ENCODE data around the gene STAT5A. TPM values are rescaled to one million over a fixed set of nuclear protein-coding genes. Genes with fewer than 3 reads are reported as not detected.
"Not testable (repeated sequence)": the region's sequence is repeated elsewhere in the genome, so short reads cannot be mapped to it uniquely, and the experiment has no call there.

STAT5A gene
- total RNA-seq, 1 donor from 2014 or later: 105 TPM

DNA sequence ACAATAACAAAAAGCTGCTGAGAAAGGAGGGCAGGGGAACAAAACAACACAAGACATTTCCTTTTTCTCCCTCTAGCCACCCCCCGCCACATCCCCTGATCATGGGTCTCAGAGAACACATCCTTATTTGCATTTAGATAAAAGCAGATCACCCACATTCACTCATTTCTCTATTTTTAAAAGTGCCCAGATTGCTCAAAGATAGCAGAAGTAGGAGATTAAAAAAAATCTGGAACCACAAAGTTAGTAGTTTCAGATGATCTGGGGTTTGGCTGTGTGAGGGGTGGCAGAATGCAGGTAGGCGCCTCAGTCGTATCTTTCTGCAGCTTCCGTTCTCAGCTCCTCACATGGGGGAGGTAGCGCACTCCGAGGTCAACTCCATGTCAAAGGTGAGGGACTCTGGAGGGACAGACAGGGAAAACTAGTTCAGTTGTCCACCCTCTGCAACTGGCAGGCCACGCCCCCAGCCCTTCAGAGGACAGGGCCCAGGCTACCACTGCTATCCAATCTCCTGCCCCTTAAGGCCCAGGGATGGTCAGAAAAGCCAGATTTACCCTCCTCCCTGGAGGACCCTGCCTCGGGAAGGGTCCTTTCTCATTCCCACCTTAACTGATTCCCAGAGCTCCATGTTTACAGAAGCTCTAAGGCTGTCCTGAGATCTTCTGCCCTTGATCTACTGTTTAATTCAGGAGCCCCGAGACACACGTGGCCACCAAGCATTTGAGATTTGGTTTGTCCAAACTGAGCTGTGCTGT is 27.3 kb downstream of the STAT5A start:
- H3K27ac ChIP-seq: no peak overlapping the region
- no peak for DNase-seq (ENCODE audit: low spot score in 2 of 2)
- no peaks in the 10 kb centered on the region for H3K27me3 ChIP-seq
- H3K4me3 ChIP-seq: no peak overlapping the region
- H3K9me3 ChIP-seq: no peaks in the 10 kb centered on the region
- intact Hi-C loops (cut with DNase I): no loop called here
- peaks cover 49 to 88% of the 10 kb centered on the region in 2 donors for H3K36me3 ChIP-seq
- H3K4me1 ChIP-seq: peaks cover 0 to 17% of the 10 kb centered on the region in 2 donors
- TF ChIP-seq, protein P1, sequence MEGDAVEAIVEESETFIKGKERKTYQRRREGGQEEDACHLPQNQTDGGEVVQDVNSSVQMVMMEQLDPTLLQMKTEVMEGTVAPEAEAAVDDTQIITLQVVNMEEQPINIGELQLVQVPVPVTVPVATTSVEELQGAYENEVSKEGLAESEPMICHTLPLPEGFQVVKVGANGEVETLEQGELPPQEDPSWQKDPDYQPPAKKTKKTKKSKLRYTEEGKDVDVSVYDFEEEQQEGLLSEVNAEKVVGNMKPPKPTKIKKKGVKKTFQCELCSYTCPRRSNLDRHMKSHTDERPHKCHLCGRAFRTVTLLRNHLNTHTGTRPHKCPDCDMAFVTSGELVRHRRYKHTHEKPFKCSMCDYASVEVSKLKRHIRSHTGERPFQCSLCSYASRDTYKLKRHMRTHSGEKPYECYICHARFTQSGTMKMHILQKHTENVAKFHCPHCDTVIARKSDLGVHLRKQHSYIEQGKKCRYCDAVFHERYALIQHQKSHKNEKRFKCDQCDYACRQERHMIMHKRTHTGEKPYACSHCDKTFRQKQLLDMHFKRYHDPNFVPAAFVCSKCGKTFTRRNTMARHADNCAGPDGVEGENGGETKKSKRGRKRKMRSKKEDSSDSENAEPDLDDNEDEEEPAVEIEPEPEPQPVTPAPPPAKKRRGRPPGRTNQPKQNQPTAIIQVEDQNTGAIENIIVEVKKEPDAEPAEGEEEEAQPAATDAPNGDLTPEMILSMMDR (IDR thresholded peaks at IDR 0.05): no peak

DNA sequence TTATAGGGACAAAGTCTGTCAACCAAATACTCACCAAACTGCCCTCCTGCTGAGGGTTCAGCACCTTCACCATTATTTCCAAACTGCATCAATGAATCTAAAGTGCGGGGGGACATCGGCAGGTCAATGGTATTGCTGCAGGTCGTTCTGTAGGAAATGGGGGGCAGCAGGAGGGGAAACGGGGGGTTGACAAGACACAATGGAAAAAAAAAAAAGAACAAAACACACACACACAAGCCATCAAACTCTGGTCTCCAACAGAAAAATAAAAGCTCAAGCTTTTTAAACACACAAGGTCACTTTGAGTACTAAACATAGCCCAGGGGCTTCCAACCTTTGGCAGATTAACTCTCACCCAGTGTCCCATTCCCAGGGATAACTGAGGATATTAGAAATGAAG is 28.5 kb downstream of the STAT5A start:
- H3K27ac ChIP-seq: no peak overlapping the region
- TF ChIP-seq, protein P1 (IDR thresholded peaks at IDR 0.05): no peak
- H3K9me3 ChIP-seq: no peaks in the 10 kb centered on the region
- DNase-seq (ENCODE audit: low spot score in 2 of 2): no peak
- intact Hi-C loops (cut with DNase I): no loop called here
- peaks cover 55 to 92% of the 10 kb centered on the region in 2 donors for H3K36me3 ChIP-seq
- H3K4me3 ChIP-seq: no peak overlapping the region
- peaks cover 0 to 11% of the 10 kb centered on the region in 2 donors for H3K4me1 ChIP-seq
- no peaks in the 10 kb centered on the region for H3K27me3 ChIP-seq

DNA sequence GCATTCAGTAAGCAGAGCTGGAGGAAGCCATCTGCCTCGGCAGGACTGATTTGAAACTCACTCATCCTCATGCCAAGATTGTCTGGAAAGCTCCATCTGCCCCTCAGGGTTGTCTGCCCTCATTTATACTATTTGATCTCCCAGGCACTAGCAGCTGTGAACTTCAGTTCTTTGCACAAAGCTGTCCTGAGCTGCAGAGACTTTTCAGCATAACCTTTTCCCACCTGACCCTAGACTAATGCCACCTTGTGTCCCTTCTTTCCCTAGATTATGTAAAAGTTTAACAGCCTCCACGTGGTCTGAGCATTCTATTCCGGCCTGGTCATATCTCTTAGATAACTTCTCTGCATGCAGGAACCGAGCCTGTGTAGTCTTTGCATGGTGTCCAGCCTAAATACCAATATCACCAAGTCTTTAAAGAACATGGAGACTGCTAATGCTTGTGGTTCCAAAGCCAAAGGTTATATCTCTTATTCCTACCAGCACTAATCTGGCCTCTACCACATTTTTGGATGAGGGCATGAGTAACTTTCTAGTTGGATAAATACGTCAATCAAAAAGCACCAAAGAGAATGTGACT is 29.1 kb downstream of the STAT5A start:
- DNase-seq (ENCODE audit: low spot score in 2 of 2): no peak
- Histone ChIP-seq H3K27me3 (no peaks in the 10 kb centered on the region), H3K27ac (no peak overlapping the region), H3K4me3 (no peak overlapping the region), H3K9me3 (no peaks in the 10 kb centered on the region), H3K4me1 (peaks cover 0 to 5% of the 10 kb centered on the region in 2 donors), H3K36me3 (peaks cover 61 to 98% of the 10 kb centered on the region in 2 donors)
- intact Hi-C loops (cut with DNase I): no loop called here
- TF ChIP-seq, protein P1 (IDR thresholded peaks at IDR 0.05): no peak

DNA sequence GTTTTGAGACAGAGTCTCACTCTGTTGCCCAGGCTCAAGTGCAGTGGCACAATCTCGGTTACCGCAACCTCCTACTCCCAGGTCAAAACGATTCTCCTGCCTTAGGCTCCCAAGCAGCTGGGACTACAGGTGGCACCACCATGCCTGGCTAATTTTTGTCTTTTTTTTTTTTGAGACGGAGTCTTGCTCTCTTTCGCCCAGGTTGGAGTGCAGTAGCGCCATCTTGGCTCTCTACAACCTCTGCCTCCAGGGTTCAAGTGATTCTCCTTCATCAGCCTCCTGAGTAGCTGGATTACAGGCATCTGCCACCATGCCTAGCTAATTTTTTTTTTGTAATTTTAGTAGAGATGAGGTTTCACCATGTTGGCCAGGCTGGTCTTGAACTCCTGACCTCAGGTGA is 29.7 kb downstream of the STAT5A start:
- H3K9me3 ChIP-seq; DNase-seq (ENCODE audit: low spot score in 2 of 2); H3K27me3 ChIP-seq; H3K4me3 ChIP-seq; H3K4me1 ChIP-seq; H3K27ac ChIP-seq; intact Hi-C loops (cut with DNase I): not testable (repeated sequence)
- peaks cover 60 to 98% of the 10 kb centered on the region in 2 donors for H3K36me3 ChIP-seq

DNA sequence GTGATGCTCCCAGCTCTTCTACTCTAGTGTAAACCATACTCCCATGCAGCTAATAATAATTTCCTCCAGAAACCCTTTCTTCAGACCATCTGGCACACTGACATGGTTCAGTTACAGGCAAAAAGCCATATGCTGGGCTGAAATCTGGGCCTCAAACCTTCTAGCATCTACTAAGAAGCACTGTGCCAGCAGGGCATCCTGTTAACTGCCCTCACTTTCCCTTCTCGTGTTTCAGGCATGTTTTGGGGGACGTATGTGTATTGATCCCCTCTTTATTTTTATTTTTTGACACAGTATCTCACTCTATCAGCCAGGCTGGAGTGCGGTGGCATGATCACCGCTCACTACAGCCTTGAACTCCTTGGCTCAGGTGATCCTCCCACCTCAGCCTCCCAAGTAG is 33.3 kb downstream of the STAT5A start:
- Histone ChIP-seq H3K36me3 (peaks cover 52 to 91% of the 10 kb centered on the region in 2 donors), H3K27me3 (no peaks in the 10 kb centered on the region), H3K27ac (no peak overlapping the region), H3K4me3 (no peak overlapping the region), H3K4me1 (peaks cover 0 to 6% of the 10 kb centered on the region in 2 donors), H3K9me3 (no peaks in the 10 kb centered on the region)
- TF ChIP-seq, protein P1 (IDR thresholded peaks at IDR 0.05): no peak
- no peak for DNase-seq (ENCODE audit: low spot score in 2 of 2)
- intact Hi-C loops (cut with DNase I): loop anchor here (5.0 kb wide), 1 partner anchor 101 kb away; the partner anchor contains the start of gene CAVIN1
